GM12873 (cell line): ENCODE measurements around the gene NECAB3.

Source experiments
- CTCF ChIP-seq: IDR thresholded peaks from 2 replicates; pipeline ENCODE4 v1.5.1; 2012; ENCODE audit warnings: low read depth, mild to moderate bottlenecking, moderate library complexity, low read length, control low read depth; ENCODE audit not compliant: insufficient read depth; ENCODE audit errors: missing control alignments

The NECAB3 gene

GRCh38 chr20:33685328-33686099 is 11.3 kb upstream of the NECAB3 start:
- TF ChIP-seq CTCF, result no peak

- no peak for TF ChIP-seq CTCF
These were observed 10.5 kb upstream of the NECAB3 start for GRCh38 chr20:33684533-33685327.

GRCh38 chr20:33681728-33682353 is 7.6 kb upstream of the NECAB3 start:
- no peak for TF ChIP-seq CTCF

- no peak for TF ChIP-seq CTCF
These were observed 7.1 kb upstream of the NECAB3 start for GRCh38 chr20:33681288-33681687.

GRCh38 chr20:33680686-33681085 is 6.5 kb upstream of the NECAB3 start:
- no peak for TF ChIP-seq CTCF

- no peak for TF ChIP-seq CTCF
These were observed 5.7 kb upstream of the NECAB3 start for GRCh38 chr20:33679758-33680485.
